Measurements from ENCODE around the gene PHPT1. TPM values are rescaled to one million over a fixed set of nuclear protein-coding genes. Genes with fewer than 3 reads are reported as not detected.

The PHPT1 gene
- total and polyA plus RNA-seq, 2 of the 13 experiments (the other 11 are each of a cell fraction or from before 2014, with no cell fraction given), result 189 to 192 TPM

- TF ChIP-seq IKZF5 (CRISPR knock-in tag; IDR thresholded peaks at IDR 0.05) (peak; percentile 73; the same call in 1 of the 2 replicates), TRIM24 (CRISPR knock-in tag; IDR thresholded peaks at IDR 0.05) (no peak), STAG1 (CRISPR knock-in tag; IDR thresholded peaks at IDR 0.05) (no peak), ZSCAN9 (CRISPR knock-in tag; IDR thresholded peaks at IDR 0.05; ENCODE audit: borderline replicate concordance) (no peak), RNF219 (CRISPR knock-in tag; IDR thresholded peaks at IDR 0.05) (no peak; the same call in 1 of the 2 replicates), NCOA5 (CRISPR knock-in tag; IDR thresholded peaks at IDR 0.05) (no peak), MED8 (CRISPR knock-in tag; IDR thresholded peaks at IDR 0.05; ENCODE audit: insufficient replicate concordance) (peak; percentile 72), DRAP1 (CRISPR knock-in tag; IDR thresholded peaks at IDR 0.05) (peak; percentile 45; the same call in 1 of the 2 replicates), YEATS4 (CRISPR knock-in tag; IDR thresholded peaks at IDR 0.05; ENCODE audit: borderline replicate concordance) (peak; percentile 65; the same call in 1 of the 2 replicates), RAD21 (CRISPR knock-in tag; IDR thresholded peaks at IDR 0.05) (0 out of 2 replicates have a peak, but pooled peaks have one; percentile 41), RARG (CRISPR knock-in tag; IDR thresholded peaks at IDR 0.05; ENCODE audit: low read depth) (no peak), U2AF2 (IDR thresholded peaks at IDR 0.05; ENCODE audit: low read depth, low read length) (no peak), IKZF1 (IDR thresholded peaks at IDR 0.05) (no peak), HNF1A (IDR thresholded peaks at IDR 0.05; ENCODE audit: low read depth) (no peak), HNF1A (CRISPR knock-in tag; IDR thresholded peaks at IDR 0.05; ENCODE audit: borderline replicate concordance) (peak; percentile 34; the same call in 1 of the 2 replicates), ZNF430 (CRISPR knock-in tag; IDR thresholded peaks at IDR 0.05) (no peak; the same call in none of the 2 replicates), ZNF850 (CRISPR knock-in tag; conservative IDR thresholded peaks at IDR 0.05) (no peak), ZBTB10 (CRISPR knock-in tag; IDR thresholded peaks at IDR 0.05; ENCODE audit: borderline replicate concordance) (peak; percentile 21; the same call in 1 of the 2 replicates), ATRX (CRISPR knock-in tag; IDR thresholded peaks at IDR 0.05; ENCODE audit: borderline replicate concordance) (no peak), JUND (CRISPR knock-in tag; IDR thresholded peaks at IDR 0.05) (peak; percentile 21; the same call in 1 of the 2 replicates)
Observed at GRCh38 chr9:136847826-136848392, 1.3 kb upstream of the PHPT1 start (continued).

All from HepG2 (cell line).